DOHH2 (cell line): ENCODE measurements around the gene PDE4D.

Experiments used
- H3F3A ChIP-seq: fragments of 200-600 bp; sonication (generic), shearing (Covaris generic); 2 replicates; pipeline ENCODE4 v1.6.0; 2016; ENCODE audit warnings: antibody characterized with exemption, mild to moderate bottlenecking; ENCODE audit not compliant: control insufficient read depth, insufficient read depth
- H3K27ac ChIP-seq: fragments of 200-600 bp; sonication (generic); 2 replicates; pipeline ENCODE4 v1.5.1; 2014; ENCODE audit warnings: low read depth, mild to moderate bottlenecking, low read length, moderate library complexity
- H3K27me3 ChIP-seq: fragments of 200-600 bp; sonication (generic); 2 replicates; pipeline ENCODE4 v1.6.1; 2014; ENCODE audit warnings: mild to moderate bottlenecking, low read length, mixed read lengths; ENCODE audit not compliant: control insufficient read depth
- H3K36me3 ChIP-seq: fragments of 200-600 bp; sonication (generic); 2 replicates; pipeline ENCODE4 v1.6.1; 2014; ENCODE audit warnings: mild to moderate bottlenecking, low read length, moderate library complexity, mixed read lengths; ENCODE audit not compliant: control insufficient read depth
- H3K4me1 ChIP-seq: fragments of 200-600 bp; sonication (generic); 2 replicates; pipeline ENCODE4 v1.6.1; 2014; ENCODE audit warnings: mild to moderate bottlenecking, low read length, mixed read lengths; ENCODE audit not compliant: control insufficient read depth
- H3K4me2 ChIP-seq: fragments of 200-600 bp; sonication (generic); 2 replicates; pipeline ENCODE4 v1.6.0; 2014; ENCODE audit warnings: mild to moderate bottlenecking, low read length, moderate library complexity
- H3K4me3 ChIP-seq: fragments of 200-600 bp; sonication (generic); 2 replicates; pipeline ENCODE4 v1.5.1; 2014; ENCODE audit warnings: mild to moderate bottlenecking, low read length, mixed read lengths
- H3K79me2 ChIP-seq: fragments of 200-600 bp; sonication (generic); 2 replicates; pipeline ENCODE4 v1.6.1; 2014; ENCODE audit warnings: mild to moderate bottlenecking, low read length, mixed read lengths; ENCODE audit not compliant: control insufficient read depth
- H3K9me2 ChIP-seq: fragments of 200-600 bp; sonication (generic); replicated peaks from 2 replicates; pipeline ENCODE4 v1.6.1; 2014; ENCODE audit warnings: mild to moderate bottlenecking, low read length, mixed read lengths; ENCODE audit not compliant: control insufficient read depth
- H3K9me3 ChIP-seq: fragments of 200-600 bp; sonication (generic); 2 replicates; pipeline ENCODE4 v1.6.1; 2014; ENCODE audit warnings: antibody characterized with exemption, low read length, mixed read lengths; ENCODE audit not compliant: control insufficient read depth, insufficient read depth
- H4K20me1 ChIP-seq: fragments of 200-600 bp; sonication (generic); 2 replicates; pipeline ENCODE4 v1.6.0; 2014; ENCODE audit warnings: low read depth, mild to moderate bottlenecking, antibody characterized with exemption, low read length, moderate library complexity; ENCODE audit not compliant: control insufficient read depth, insufficient read depth
- CTCF ChIP-seq: fragments of 200-600 bp; sonication (generic); IDR thresholded peaks from one replicate; pipeline ENCODE4 v1.5.1; 2014; ENCODE audit warnings: antibody characterized with exemption, mild to moderate bottlenecking, low read depth, low read length; ENCODE audit not compliant: poor library complexity, severe bottlenecking
- EZH2phosphoT487 ChIP-seq: fragments of 200-600 bp; sonication (generic); IDR thresholded peaks from 2 replicates; pipeline ENCODE4 v1.6.1; 2017; ENCODE audit warnings: borderline replicate concordance, mild to moderate bottlenecking, antibody characterized with exemption, low read length, moderate library complexity, mixed read lengths

Gene PDE4D

GRCh38 chr5:59655693-59656309 lies 237.7 kb downstream of the PDE4D start:
- no peaks in the 10 kb centered on the region for H3K27me3 ChIP-seq
- H3K4me2 ChIP-seq = no peak overlapping the region
- H3K4me3 ChIP-seq = no peak overlapping the region
- H3F3A ChIP-seq = no peaks in the 10 kb centered on the region
- no peaks in the 10 kb centered on the region for H3K79me2 ChIP-seq
- no peaks in the 10 kb centered on the region for H3K36me3 ChIP-seq
- peaks cover 5% of the 10 kb centered on the region for H3K4me1 ChIP-seq
- no peak overlapping the region for H3K27ac ChIP-seq
- H3K9me3 ChIP-seq = no peaks in the 10 kb centered on the region
- no peak for TF ChIP-seq CTCF
- no peak for TF ChIP-seq EZH2phosphoT487
- no peaks in the 10 kb centered on the region for H4K20me1 ChIP-seq
- H3K9me2 ChIP-seq = no peaks in the 10 kb centered on the region

DNA sequence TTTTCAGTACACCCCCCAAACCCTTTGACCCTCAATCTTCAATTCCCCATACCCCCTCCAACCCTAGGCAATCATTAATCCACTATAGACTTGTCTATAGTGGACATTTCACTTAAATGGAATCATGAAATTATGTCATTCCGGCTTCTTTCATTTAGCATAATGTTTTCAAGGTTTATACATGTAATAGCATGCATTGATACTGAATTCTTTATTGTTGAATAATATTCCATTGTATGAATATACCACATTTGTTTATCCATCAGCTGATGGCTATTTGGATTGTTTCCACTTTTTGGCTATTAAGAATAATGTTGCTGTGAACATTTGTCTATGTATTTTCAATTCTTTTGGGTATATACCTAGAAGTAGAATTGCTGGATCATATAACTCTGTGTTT lies 238.8 kb downstream of the PDE4D start:
- TF ChIP-seq CTCF = no peak
- no peak for TF ChIP-seq EZH2phosphoT487
- H4K20me1 ChIP-seq = no peaks in the 10 kb centered on the region
- no peak overlapping the region for H3K4me3 ChIP-seq
- H3K9me3 ChIP-seq = no peaks in the 10 kb centered on the region
- no peaks in the 10 kb centered on the region for H3K4me1 ChIP-seq
- no peaks in the 10 kb centered on the region for H3K79me2 ChIP-seq
- no peak overlapping the region for H3K4me2 ChIP-seq
- H3K36me3 ChIP-seq = no peaks in the 10 kb centered on the region
- no peaks in the 10 kb centered on the region for H3F3A ChIP-seq
- no peaks in the 10 kb centered on the region for H3K27me3 ChIP-seq
- no peak overlapping the region for H3K27ac ChIP-seq
- no peaks in the 10 kb centered on the region for H3K9me2 ChIP-seq

GRCh38 chr5:59652449-59652848 lies 241.1 kb downstream of the PDE4D start:
- H4K20me1 ChIP-seq = no peaks in the 10 kb centered on the region
- H3F3A ChIP-seq = no peaks in the 10 kb centered on the region
- no peak overlapping the region for H3K4me2 ChIP-seq
- no peaks in the 10 kb centered on the region for H3K36me3 ChIP-seq
- no peaks in the 10 kb centered on the region for H3K27me3 ChIP-seq
- no peaks in the 10 kb centered on the region for H3K79me2 ChIP-seq
- H3K4me1 ChIP-seq = no peaks in the 10 kb centered on the region
- no peak for TF ChIP-seq CTCF
- TF ChIP-seq EZH2phosphoT487 = no peak
- H3K9me3 ChIP-seq = no peaks in the 10 kb centered on the region
- H3K9me2 ChIP-seq = no peaks in the 10 kb centered on the region
- no peak overlapping the region for H3K4me3 ChIP-seq
- H3K27ac ChIP-seq = no peak overlapping the region
